ENCODE results near the gene GBP1.

Gene GBP1

DNA sequence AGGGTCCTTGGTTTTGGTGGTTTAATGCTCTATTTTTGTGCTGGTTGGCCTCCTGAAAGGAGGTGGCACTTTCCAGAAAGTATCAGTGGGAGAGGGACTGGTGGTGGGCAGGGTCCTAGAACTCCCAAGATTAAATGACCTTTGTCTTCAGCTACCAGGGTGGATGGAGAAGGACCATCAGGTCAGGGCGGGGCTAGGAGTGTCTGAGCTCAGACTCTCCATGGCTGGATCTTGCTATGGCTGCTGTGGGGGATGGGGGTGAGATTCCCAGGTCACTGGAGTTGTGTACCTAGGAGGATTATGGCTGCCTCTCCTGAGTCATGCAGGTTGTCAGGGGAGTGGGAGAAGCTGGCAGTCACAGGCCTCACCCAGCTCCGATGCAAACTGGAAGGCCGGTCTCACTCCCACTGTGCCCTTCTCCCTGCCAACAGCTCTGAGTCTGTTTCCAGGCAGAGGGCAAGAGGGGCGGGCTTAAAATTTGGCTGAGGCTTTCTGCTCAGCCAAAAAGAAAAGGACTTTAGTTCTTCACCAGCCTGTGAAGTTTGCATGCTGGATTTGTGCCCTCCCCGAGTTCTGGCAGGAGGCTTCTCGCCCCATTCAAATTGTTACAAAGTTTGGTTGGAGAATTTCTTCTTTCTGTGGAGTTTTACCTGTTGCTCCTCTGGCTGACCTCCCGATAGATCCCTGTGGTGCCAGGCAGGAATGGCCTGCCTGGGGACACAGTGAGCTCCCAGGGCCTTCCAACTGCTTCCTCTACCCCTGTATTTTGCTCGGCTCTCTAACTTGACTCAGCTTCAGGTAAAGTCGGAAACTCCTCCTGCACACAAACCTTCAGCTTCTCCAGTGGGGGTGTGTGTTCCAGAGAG, 59.5 kb downstream of the GBP1 start:
- DNase-seq (ENCODE audit: low spot score): no peak

Data from CD4-positive, alpha-beta T cell treated with Interleukin-15 for 4 hours (primary cell).